ENCODE results near the gene SZT2. TPM values are rescaled to one million over a fixed set of nuclear protein-coding genes. Genes with fewer than 3 reads are reported as not detected.
"Not testable (repeated sequence)": the region's sequence is repeated elsewhere in the genome, so short reads cannot be mapped to it uniquely, and the experiment has no call there.

The SZT2 gene
- total RNA-seq, 5 donors from 2014 or later (not counting 1 experiment from before 2014, with no cell fraction given): 106 to 137 (median 130) TPM

DNA sequence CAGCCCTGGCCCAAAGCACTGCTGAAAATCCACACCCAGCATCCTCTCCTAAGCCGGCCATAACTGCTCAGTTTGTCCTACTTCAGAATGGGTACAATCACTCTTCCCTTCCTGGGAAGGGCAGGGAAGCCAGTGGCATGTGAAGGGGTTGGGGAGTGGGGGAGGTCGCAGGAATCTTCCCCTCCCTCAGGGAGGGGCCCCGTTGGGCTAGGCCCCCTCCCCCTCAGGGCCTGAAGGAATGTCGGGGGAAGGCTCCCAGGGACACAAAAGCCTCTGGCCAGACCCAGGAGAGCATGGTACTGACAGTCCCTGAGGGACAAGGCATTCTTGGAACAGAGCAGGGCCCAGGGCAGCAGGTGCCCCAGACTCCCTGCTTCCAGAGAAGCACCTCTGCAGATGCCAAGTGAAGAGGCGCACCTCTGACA is 23.1 kb upstream of the SZT2 start:
- peak overlapping the region; percentile 63 to 69 for H3K4me3 ChIP-seq (ENCODE audit: control insufficient read depth in 1 of 2, extremely low read depth in 1 of 2, low read length in 1 of 2)
- H3K9me3 ChIP-seq: no peaks in the 10 kb centered on the region
- ChIA-PET CTCF (no interaction called here), POLR2A (no interaction called here)
- H3K36me3 Mint-ChIP-seq: peaks cover 26% of the 10 kb centered on the region
- ATAC-seq (replicated peaks in 1 of 4) (no peak), DNase-seq (no peak)
- no peaks in the 10 kb centered on the region for H3K27me3 Mint-ChIP-seq
- peak overlapping the region; percentile 81 to 97 (median 87) for H3K4me3 Mint-ChIP-seq
- peaks cover 4 to 36% of the 10 kb centered on the region in 2 experiments for H3K4me1 ChIP-seq (ENCODE audit: control insufficient read depth in 1 of 2, extremely low read depth in 1 of 2, insufficient read depth in 2 of 2, low read length in 2 of 2)
- H3K27ac ChIP-seq (ENCODE audit: low read length): peak overlapping the region; percentile 74
- peak overlapping the region; percentile 88 to 91 for H3K27ac Mint-ChIP-seq
- H3K4me1 Mint-ChIP-seq: peaks cover 42 to 48% (median 44%) of the 10 kb centered on the region in 3 donors
- H3K36me3 ChIP-seq (ENCODE audit: control insufficient read depth in 2 of 2, extremely low read depth in 1 of 2, insufficient read depth in 1 of 2, low read length in 1 of 2): peaks cover 5 to 35% of the 10 kb centered on the region in 2 donors
- WGBS (ENCODE audit: insufficient coverage): 36% methylated on average over 2 of the region's 5 CpGs
- no peaks in the 10 kb centered on the region for H3K9me3 Mint-ChIP-seq
- H3K27me3 ChIP-seq (replicated peaks in 1 of 2; ENCODE audit: control insufficient read depth in 2 of 2, extremely low read depth in 1 of 2, insufficient read depth in 2 of 2, low read length in 1 of 2): no peaks in the 10 kb centered on the region

DNA sequence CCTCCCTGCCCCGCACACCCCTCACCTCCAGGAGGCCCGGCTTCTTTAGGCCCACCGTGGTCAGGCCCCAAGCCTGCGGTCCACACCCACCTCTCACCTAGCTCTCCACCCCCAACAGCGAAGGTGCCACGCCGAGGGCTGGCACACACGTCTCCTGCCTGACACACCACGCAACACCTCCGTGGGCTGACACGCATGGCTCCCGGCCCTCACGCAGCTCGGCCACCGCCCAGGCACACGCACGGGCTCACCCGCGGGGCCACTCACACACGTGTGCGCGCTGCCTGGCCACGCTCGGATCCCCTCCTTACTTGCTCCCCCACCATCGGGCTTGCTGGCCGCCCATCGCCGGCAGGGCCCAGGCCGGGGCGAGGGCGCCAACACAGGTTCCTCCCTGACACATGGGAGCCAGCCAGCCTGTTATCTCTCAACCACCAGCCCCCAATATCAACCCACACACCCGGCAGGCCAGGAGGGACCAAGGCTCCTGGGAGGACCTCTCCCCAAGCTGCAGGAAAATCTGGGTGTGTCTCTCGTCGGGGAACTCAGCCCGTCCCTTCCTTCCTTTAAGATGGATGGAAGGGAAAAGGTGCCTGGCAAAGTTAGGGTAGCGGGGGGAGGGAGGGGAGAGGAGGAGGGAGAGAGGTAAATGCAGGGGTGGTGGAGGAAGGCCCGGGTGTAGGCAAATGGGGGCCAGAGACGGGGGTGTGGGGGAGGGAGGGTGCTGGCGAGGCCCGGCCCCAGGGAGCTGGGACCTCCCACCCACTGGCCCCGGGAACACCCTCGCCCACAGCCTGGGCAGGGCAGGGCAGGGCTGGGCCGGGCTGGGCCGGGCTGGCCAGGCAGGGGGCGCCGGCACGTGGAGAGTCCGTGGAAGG is 22.4 kb upstream of the SZT2 start:
- ChIA-PET CTCF (interaction anchor here (0.6 to 0.9 kb wide), 2 partner anchors 10 to 47 kb away, joined by 3 to 4 read pairs; no protein-coding TSS in a partner anchor), POLR2A (no interaction called here)
- Mint-ChIP-seq H3K4me3 (peak overlapping the region; percentile 81 to 97 (median 87)), H3K9me3 (no peaks in the 10 kb centered on the region), H3K4me1 (peaks cover 42 to 48% (median 44%) of the 10 kb centered on the region in 3 donors), H3K36me3 (peaks cover 22% of the 10 kb centered on the region), H3K27me3 (no peaks in the 10 kb centered on the region), H3K27ac (peak overlapping the region; percentile 88 to 91)
- peaks cover 4 to 36% of the 10 kb centered on the region in 2 experiments for H3K4me1 ChIP-seq (ENCODE audit: control insufficient read depth in 1 of 2, extremely low read depth in 1 of 2, insufficient read depth in 2 of 2, low read length in 2 of 2)
- peaks cover 5 to 29% of the 10 kb centered on the region in 2 donors for H3K36me3 ChIP-seq (ENCODE audit: control insufficient read depth in 2 of 2, extremely low read depth in 1 of 2, insufficient read depth in 1 of 2, low read length in 1 of 2)
- under 1% methylated on average over 40 of the region's 48 CpGs for WGBS (ENCODE audit: insufficient coverage)
- H3K9me3 ChIP-seq: no peaks in the 10 kb centered on the region
- H3K27me3 ChIP-seq (replicated peaks in 1 of 2; ENCODE audit: control insufficient read depth in 2 of 2, extremely low read depth in 1 of 2, insufficient read depth in 2 of 2, low read length in 1 of 2): no peaks in the 10 kb centered on the region
- ATAC-seq (replicated peaks in 1 of 4) (peak; percentile 46 to 54 (median 48)), DNase-seq (peak in 17 of 35 experiments; percentile 9 to 57 (median 19))
- H3K27ac ChIP-seq (ENCODE audit: low read length): peak overlapping the region; percentile 74
- peak overlapping the region; percentile 63 to 69 for H3K4me3 ChIP-seq (ENCODE audit: control insufficient read depth in 1 of 2, extremely low read depth in 1 of 2, low read length in 1 of 2)

DNA sequence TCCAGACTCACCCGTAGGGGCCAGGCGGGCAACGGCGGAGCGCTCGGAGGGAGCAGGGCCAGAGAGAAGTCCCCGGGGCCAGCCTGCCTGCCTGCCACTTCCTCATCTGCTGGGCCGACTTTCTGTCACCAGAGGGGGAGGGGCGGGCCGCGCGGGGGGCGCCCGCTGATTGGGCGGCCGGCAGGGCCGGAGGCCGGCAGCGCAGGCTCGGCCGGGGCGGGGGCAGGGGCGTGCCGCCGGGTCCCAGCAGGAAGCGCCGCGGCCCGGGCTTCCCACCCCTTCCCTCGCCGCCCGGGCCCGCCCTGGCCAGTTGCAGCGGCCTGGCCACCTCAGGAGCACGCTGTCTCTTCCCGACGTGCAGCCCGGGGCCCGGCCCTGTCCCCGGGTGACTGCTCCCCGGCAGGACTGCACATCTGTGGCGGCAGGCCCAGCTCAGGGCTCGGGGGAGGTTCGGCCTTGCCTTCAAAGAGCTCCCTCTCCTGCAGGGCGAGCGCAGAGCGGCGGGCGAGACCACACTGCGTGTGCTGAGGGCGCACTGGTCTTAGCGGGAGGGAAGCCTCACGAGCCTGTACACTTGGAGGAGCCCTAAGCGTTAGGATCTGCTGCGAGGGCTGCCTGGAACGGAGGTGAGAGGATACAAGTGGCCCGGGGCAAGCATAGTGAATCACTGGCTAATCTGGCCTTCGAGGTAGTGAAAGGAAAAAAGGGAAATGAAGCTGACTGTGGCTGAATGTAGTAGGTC is 21.6 kb upstream of the SZT2 start, which contains the start of gene ELOVL1:
ELOVL1 (minus strand) TSS at position 108 of the 742 bp plus-strand sequence. CDS start 2,402 bp downstream, outside the sequence.
- Mint-ChIP-seq H3K4me3 (peak within 1 kb of the TSS; percentile 83 to 97 (median 94)), H3K9me3 (no peaks in the 10 kb centered on the region), H3K36me3 (peaks cover 19% of the 10 kb centered on the region), H3K27ac (peak within 1 kb of the TSS; percentile 96 to 98), H3K27me3 (no peaks in the 10 kb centered on the region), H3K4me1 (peaks cover 42 to 48% (median 44%) of the 10 kb centered on the region in 3 donors)
- H3K4me3 ChIP-seq (ENCODE audit: control insufficient read depth in 1 of 2, extremely low read depth in 1 of 2, low read length in 1 of 2): peak within 1 kb of the TSS; percentile 63 to 69
- no peaks in the 10 kb centered on the region for H3K27me3 ChIP-seq (replicated peaks in 1 of 2; ENCODE audit: control insufficient read depth in 2 of 2, extremely low read depth in 1 of 2, insufficient read depth in 2 of 2, low read length in 1 of 2)
- peak within 1 kb of the TSS; percentile 74 for H3K27ac ChIP-seq (ENCODE audit: low read length)
- peaks cover 4 to 36% of the 10 kb centered on the region in 2 experiments for H3K4me1 ChIP-seq (ENCODE audit: control insufficient read depth in 1 of 2, extremely low read depth in 1 of 2, insufficient read depth in 2 of 2, low read length in 2 of 2)
- under 1% methylated on average over 57 of the region's 58 CpGs for WGBS (ENCODE audit: insufficient coverage)
- peak; percentile 47 to 90 (median 66) for DNase-seq
- CTCF ChIA-PET: interaction anchor here (0.6 to 0.9 kb wide), 3 partner anchors 9 to 46 kb away, joined by 3 to 4 read pairs (median 3); partner anchors contain the start of gene CDC20 (in 1 of the 2)
- peaks cover 0 to 25% of the 10 kb centered on the region in 2 donors for H3K36me3 ChIP-seq (ENCODE audit: control insufficient read depth in 2 of 2, extremely low read depth in 1 of 2, insufficient read depth in 1 of 2, low read length in 1 of 2)
- ATAC-seq (replicated peaks in 1 of 4): peak; percentile 78 to 86 (median 84)
- POLR2A ChIA-PET: interaction anchor here in 1 of 2 donors (0.6 kb wide), 2 partner anchors 24 to 548 kb away, joined by 3 to 5 read pairs; no protein-coding TSS in a partner anchor
- no peaks in the 10 kb centered on the region for H3K9me3 ChIP-seq

DNA sequence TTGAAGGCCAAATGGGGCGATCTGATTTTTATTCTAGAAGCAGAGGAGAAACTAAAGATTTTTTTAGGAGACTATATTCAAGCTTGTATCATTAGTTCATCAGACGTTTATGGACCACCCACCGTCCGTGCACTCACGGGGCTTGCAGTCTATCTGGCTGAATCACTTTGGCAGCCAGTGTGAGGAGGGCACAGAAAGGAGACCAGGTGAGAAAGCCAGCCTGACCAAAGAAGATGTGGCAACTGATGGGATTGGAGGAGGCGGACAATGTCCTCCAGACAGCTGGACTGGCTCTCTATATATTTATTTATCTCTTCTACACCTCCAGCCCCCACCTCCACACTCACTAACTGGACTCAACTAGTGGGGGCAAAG is 21.1 kb upstream of the SZT2 start:
- Histone ChIP-seq H3K36me3 (ENCODE audit: control insufficient read depth in 2 of 2, extremely low read depth in 1 of 2, insufficient read depth in 1 of 2, low read length in 1 of 2) (peaks cover 0 to 19% of the 10 kb centered on the region in 2 donors), H3K27me3 (replicated peaks in 1 of 2; ENCODE audit: control insufficient read depth in 2 of 2, extremely low read depth in 1 of 2, insufficient read depth in 2 of 2, low read length in 1 of 2) (no peaks in the 10 kb centered on the region), H3K27ac (ENCODE audit: low read length) (peak overlapping the region; percentile 71), H3K4me3 (ENCODE audit: control insufficient read depth in 1 of 2, extremely low read depth in 1 of 2, low read length in 1 of 2) (peak overlapping the region; percentile 63 to 66), H3K4me1 (ENCODE audit: control insufficient read depth in 1 of 2, extremely low read depth in 1 of 2, insufficient read depth in 2 of 2, low read length in 2 of 2) (peaks cover 4 to 36% of the 10 kb centered on the region in 2 experiments), H3K9me3 (no peaks in the 10 kb centered on the region)
- Mint-ChIP-seq H3K4me3 (peak overlapping the region; percentile 83 to 97 (median 94)), H3K27ac (peak overlapping the region; percentile 96 to 98), H3K4me1 (peaks cover 42 to 48% (median 44%) of the 10 kb centered on the region in 3 donors), H3K36me3 (peaks cover 17% of the 10 kb centered on the region), H3K9me3 (no peaks in the 10 kb centered on the region), H3K27me3 (no peaks in the 10 kb centered on the region)
- ATAC-seq (replicated peaks in 1 of 4): no peak
- ChIA-PET POLR2A (interaction anchor here in 1 of 2 donors (0.6 kb wide), 2 partner anchors 23 to 549 kb away, joined by 3 to 5 read pairs; no protein-coding TSS in a partner anchor), CTCF (interaction anchor here in 1 of 2 donors (0.7 to 0.9 kb wide), 2 partner anchors 10 to 46 kb away, joined by 3 read pairs; partner anchors contain the start of gene CDC20)
- no peak for DNase-seq
- 8% methylated on average over 5 of the region's 6 CpGs for WGBS (ENCODE audit: insufficient coverage)

DNA sequence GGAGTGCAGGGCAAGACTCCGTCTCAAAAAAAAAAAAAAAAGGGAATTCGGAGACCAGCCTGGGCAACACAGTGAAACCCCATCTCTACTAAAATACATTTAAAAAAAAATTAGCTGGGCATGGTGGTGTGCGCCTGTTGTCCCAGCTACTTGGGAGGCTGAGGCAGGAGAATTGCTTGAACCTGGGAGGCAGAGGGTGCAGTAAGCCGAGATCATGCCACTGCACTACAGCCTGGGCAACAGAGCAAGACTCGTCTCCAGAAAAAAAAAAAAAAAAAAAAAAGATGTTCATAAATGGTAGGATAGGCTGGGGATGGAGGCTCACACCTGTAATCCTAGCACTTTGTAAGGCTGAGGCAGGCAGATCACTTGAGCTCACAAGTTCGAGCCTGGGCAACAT is 19.9 kb upstream of the SZT2 start:
- 100% methylated on average over 3 of the region's 6 CpGs for WGBS (ENCODE audit: insufficient coverage)
- POLR2A ChIA-PET: interaction anchor here in 1 of 2 donors (0.6 kb wide), 1 partner anchor 12 kb away, joined by 4 read pairs; no protein-coding TSS in a partner anchor
- H3K4me3 ChIP-seq (ENCODE audit: control insufficient read depth in 1 of 2, extremely low read depth in 1 of 2, low read length in 1 of 2); H3K27me3 Mint-ChIP-seq; H3K27ac ChIP-seq (ENCODE audit: low read length); H3K36me3 Mint-ChIP-seq; H3K9me3 ChIP-seq; H3K36me3 ChIP-seq (ENCODE audit: control insufficient read depth in 2 of 2, extremely low read depth in 1 of 2, insufficient read depth in 1 of 2, low read length in 1 of 2); DNase-seq; H3K4me3 Mint-ChIP-seq; H3K27me3 ChIP-seq (replicated peaks in 1 of 2; ENCODE audit: control insufficient read depth in 2 of 2, extremely low read depth in 1 of 2, insufficient read depth in 2 of 2, low read length in 1 of 2); H3K9me3 Mint-ChIP-seq; CTCF ChIA-PET; ATAC-seq (replicated peaks in 1 of 4): not testable (repeated sequence)
- Mint-ChIP-seq H3K4me1 (peaks cover 41 to 44% (median 42%) of the 10 kb centered on the region in 3 donors), H3K27ac (peak overlapping the region in 1 of 2 donors; percentile 6)
- H3K4me1 ChIP-seq (ENCODE audit: control insufficient read depth in 1 of 2, extremely low read depth in 1 of 2, insufficient read depth in 2 of 2, low read length in 2 of 2): peaks cover 4 to 36% of the 10 kb centered on the region in 2 experiments
